ENCODE results near the gene TNNT1. TPM values are rescaled to one million over a fixed set of nuclear protein-coding genes. Genes with fewer than 3 reads are reported as not detected.
"Not testable (repeated sequence)": the region's sequence is repeated elsewhere in the genome, so short reads cannot be mapped to it uniquely, and the experiment has no call there.

Gene TNNT1
- total RNA-seq, 2 donors from 2014 or later, result 0.49 to 1.3 TPM

- Mint-ChIP-seq H3K4me1 (ENCODE audit: low read depth) (peaks cover 55% of the 10 kb centered on the region), H3K36me3 (ENCODE audit: insufficient read depth in 2 of 2) (peaks cover 9 to 10% of the 10 kb centered on the region in 2 donors), H3K9me3 (no peaks in the 10 kb centered on the region), H3K4me3 (peak within 1 kb of the TSS; percentile 97 to 100), H3K27me3 (ENCODE audit: low read depth) (no peaks in the 10 kb centered on the region), H3K27ac (peak within 1 kb of the TSS; percentile 97)
- ATAC-seq (replicated peaks in 1 of 2), result peak; percentile 37 to 39
- no peak for DNase-seq
These were observed 31.9 kb downstream of the TNNT1 start, which contains the start of gene PPP1R12C for GRCh38 chr19:55116859-55117662. TSS of gene PPP1R12C (minus strand) at chr19:55117637. CDS start at chr19:55117543, 94 bp downstream.

DNA sequence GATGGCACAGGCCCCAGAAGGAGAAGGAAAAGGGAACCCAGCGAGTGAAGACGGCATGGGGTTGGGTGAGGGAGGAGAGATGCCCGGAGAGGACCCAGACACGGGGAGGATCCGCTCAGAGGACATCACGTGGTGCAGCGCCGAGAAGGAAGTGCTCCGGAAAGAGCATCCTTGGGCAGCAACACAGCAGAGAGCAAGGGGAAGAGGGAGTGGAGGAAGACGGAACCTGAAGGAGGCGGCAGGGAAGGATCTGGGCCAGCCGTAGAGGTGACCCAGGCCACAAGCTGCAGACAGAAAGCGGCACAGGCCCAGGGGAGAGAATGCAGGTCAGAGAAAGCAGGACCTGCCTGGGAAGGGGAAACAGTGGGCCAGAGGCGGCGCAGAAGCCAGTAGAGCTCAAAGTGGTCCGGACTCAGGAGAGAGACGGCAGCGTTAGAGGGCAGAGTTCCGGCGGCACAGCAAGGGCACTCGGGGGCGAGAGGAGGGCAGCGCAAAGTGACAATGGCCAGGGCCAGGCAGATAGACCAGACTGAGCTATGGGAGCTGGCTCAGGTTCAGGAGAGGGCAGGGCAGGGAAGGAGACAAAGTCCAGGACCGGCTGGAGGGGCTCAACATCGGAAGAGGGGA lies 32.7 kb downstream of the TNNT1 start:
- ATAC-seq (replicated peaks in 1 of 2), result peak; percentile 31 to 59
- no peaks in the 10 kb centered on the region for H3K9me3 Mint-ChIP-seq
- DNase-seq, result peak; percentile 56 to 62
- H3K36me3 Mint-ChIP-seq (ENCODE audit: insufficient read depth in 2 of 2), result peaks cover 9 to 10% of the 10 kb centered on the region in 2 donors
- no peaks in the 10 kb centered on the region for H3K27me3 Mint-ChIP-seq (ENCODE audit: low read depth)
- peak overlapping the region; percentile 89 to 100 for H3K4me3 Mint-ChIP-seq
- H3K4me1 Mint-ChIP-seq (ENCODE audit: low read depth), result peaks cover 55% of the 10 kb centered on the region
- peak overlapping the region; percentile 49 for H3K27ac Mint-ChIP-seq

GRCh38 chr19:55115446-55116065 lies 33.5 kb downstream of the TNNT1 start:
- ATAC-seq (replicated peaks in 1 of 2) (no peak), DNase-seq (no peak)
- peak overlapping the region; percentile 49 for H3K27ac Mint-ChIP-seq
- peaks cover 10 to 11% of the 10 kb centered on the region in 2 donors for H3K36me3 Mint-ChIP-seq (ENCODE audit: insufficient read depth in 2 of 2)
- no peaks in the 10 kb centered on the region for H3K27me3 Mint-ChIP-seq (ENCODE audit: low read depth)
- peaks cover 51% of the 10 kb centered on the region for H3K4me1 Mint-ChIP-seq (ENCODE audit: low read depth)
- H3K9me3 Mint-ChIP-seq, result no peaks in the 10 kb centered on the region
- peak overlapping the region; percentile 89 to 100 for H3K4me3 Mint-ChIP-seq

- Mint-ChIP-seq H3K4me3 (peak overlapping the region; percentile 89 to 100), H3K4me1 (ENCODE audit: low read depth) (peaks cover 42% of the 10 kb centered on the region), H3K36me3 (ENCODE audit: insufficient read depth in 2 of 2) (peaks cover 10 to 11% of the 10 kb centered on the region in 2 donors), H3K27me3 (ENCODE audit: low read depth) (no peaks in the 10 kb centered on the region), H3K9me3 (no peaks in the 10 kb centered on the region), H3K27ac (peak overlapping the region; percentile 26)
- ATAC-seq (replicated peaks in 1 of 2) (no peak), DNase-seq (no peak)
These were observed 34.4 kb downstream of the TNNT1 start for GRCh38 chr19:55114566-55115145.

DNA sequence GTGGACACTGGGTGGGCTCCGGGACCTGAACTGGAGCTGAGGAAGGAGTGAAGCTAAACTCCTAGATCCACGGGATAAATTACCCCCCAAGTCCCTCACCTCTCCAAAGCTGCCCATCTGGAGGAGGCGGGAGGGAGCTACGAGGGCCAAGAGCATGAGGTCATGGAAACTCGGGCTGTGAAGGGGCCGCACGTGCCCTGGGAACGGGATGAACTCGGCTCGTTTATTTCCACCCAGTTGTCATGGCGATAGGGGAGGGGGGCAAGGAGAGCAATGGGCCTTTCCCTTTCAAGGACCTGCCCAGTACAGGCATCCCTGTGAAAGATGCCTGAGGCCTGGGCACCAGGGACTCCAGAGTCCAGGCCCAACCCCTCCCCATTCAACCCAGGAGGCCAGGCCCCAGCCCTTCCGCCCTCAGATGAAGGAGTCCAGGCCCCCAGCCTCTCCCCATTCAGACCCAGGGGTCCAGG lies 35.4 kb downstream of the TNNT1 start:
- Mint-ChIP-seq H3K4me3 (no peak overlapping the region), H3K36me3 (ENCODE audit: insufficient read depth in 2 of 2) (peaks cover 10 to 11% of the 10 kb centered on the region in 2 donors), H3K27me3 (ENCODE audit: low read depth) (no peaks in the 10 kb centered on the region), H3K9me3 (no peaks in the 10 kb centered on the region), H3K4me1 (ENCODE audit: low read depth) (peaks cover 32% of the 10 kb centered on the region), H3K27ac (no peak overlapping the region)
- no peak for ATAC-seq (replicated peaks in 1 of 2)
- DNase-seq, result no peak

GRCh38 chr19:55112777-55113569 lies 36.0 kb downstream of the TNNT1 start:
- Mint-ChIP-seq H3K9me3 (no peaks in the 10 kb centered on the region), H3K27ac (no peak overlapping the region), H3K4me3 (no peak overlapping the region), H3K4me1 (ENCODE audit: low read depth) (peaks cover 26% of the 10 kb centered on the region), H3K36me3 (ENCODE audit: insufficient read depth in 2 of 2) (peaks cover 10 to 14% of the 10 kb centered on the region in 2 donors), H3K27me3 (ENCODE audit: low read depth) (no peaks in the 10 kb centered on the region)
- no peak for ATAC-seq (replicated peaks in 1 of 2)
- DNase-seq, result no peak

DNA sequence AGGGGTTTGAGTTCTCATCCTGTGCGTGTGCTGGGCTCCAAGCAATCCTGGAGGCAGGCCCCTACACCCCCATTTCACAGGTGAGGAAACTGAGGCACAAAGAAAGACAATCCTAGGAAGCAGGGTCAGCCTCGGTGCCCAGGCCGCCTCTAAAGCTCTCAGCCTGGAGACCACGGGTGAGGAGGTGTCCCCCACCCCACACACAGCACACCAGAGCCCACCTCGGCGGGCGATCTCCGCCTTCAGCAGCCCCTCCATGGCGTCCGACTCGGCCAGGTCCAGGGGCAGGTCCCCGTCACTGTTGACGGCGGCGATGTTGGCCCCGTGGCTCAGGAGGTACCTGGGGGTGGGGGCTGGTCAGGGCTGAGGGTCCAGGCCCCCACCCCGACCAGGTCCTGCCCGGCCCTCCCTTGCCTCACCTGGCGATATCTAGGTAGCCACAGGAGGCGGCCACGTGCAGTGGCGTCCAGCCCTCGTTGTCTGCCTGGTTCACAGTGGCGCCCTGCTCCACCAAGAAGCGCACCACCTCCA lies 36.7 kb downstream of the TNNT1 start:
- Mint-ChIP-seq H3K4me3 (no peak overlapping the region), H3K27me3 (ENCODE audit: low read depth) (no peaks in the 10 kb centered on the region), H3K9me3 (no peaks in the 10 kb centered on the region), H3K27ac (no peak overlapping the region), H3K4me1 (ENCODE audit: low read depth) (peaks cover 21% of the 10 kb centered on the region), H3K36me3 (ENCODE audit: insufficient read depth in 2 of 2) (peaks cover 6 to 14% of the 10 kb centered on the region in 2 donors)
- DNase-seq, result no peak
- ATAC-seq (replicated peaks in 1 of 2), result no peak

DNA sequence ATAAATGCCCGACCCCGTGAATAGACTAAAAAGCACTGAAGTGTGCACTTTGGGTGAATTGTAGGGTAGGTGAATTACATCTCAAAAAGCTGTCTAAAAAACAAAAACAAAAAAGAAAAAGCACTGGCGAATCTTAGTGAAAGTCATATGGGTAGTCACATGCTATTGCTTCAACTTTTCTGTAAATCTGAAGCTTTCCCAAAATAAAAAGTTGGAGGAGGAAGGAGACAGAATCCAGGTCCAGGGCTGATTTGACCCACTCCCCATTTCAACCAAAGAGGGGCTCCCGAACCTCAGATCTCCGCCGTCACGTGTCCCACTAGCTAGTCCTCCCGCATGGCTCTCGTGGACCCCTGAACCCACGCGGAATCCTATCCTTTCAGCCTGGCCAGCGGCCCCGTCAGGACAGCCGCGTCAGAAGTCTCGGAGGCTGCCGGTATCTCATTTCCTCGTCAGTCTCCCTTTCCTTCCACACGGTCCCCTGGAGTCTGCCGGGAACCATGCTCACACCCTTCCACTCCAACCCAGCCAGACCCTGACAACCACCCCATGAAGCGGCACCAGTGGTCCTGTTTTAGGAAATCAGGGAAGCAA lies 37.7 kb downstream of the TNNT1 start:
- Mint-ChIP-seq H3K9me3 (no peaks in the 10 kb centered on the region), H3K27me3 (ENCODE audit: low read depth) (no peaks in the 10 kb centered on the region), H3K4me3 (no peak overlapping the region), H3K4me1 (ENCODE audit: low read depth) (peaks cover 19% of the 10 kb centered on the region), H3K36me3 (ENCODE audit: insufficient read depth in 2 of 2) (peaks cover 4 to 9% of the 10 kb centered on the region in 2 donors), H3K27ac (no peak overlapping the region)
- DNase-seq (no peak), ATAC-seq (replicated peaks in 1 of 2) (no peak)

- Mint-ChIP-seq H3K9me3 (no peaks in the 10 kb centered on the region), H3K4me1 (ENCODE audit: low read depth) (peaks cover 2% of the 10 kb centered on the region), H3K4me3 (no peak overlapping the region), H3K36me3 (ENCODE audit: insufficient read depth in 2 of 2) (peaks cover 2 to 7% of the 10 kb centered on the region in 2 donors), H3K27me3 (ENCODE audit: low read depth) (no peaks in the 10 kb centered on the region), H3K27ac (peak overlapping the region; percentile 31)
- ATAC-seq (replicated peaks in 1 of 2) (no peak), DNase-seq (no peak)
These were observed 39.3 kb downstream of the TNNT1 start for GRCh38 chr19:55109527-55110291.

DNA sequence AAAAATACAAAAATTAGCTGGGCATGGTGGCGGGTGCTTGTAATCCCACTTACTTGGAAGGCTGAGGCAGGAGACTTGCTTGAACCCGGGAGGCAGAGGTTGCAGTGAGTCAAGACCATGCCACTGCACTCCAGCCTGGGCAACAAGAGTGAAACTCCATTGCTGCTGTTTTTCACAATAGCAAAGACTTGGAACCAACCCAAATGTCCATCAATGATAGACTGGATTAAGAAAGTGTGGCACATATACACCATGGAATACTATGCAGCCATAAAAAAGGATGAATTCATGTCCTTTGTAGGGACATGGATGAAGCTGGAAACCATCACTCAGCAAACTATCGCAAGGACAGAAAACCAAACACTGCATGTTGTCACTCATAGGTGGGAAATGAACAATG lies 41.8 kb downstream of the TNNT1 start:
- ATAC-seq (replicated peaks in 1 of 2); H3K27me3 Mint-ChIP-seq (ENCODE audit: low read depth); H3K4me3 Mint-ChIP-seq; H3K27ac Mint-ChIP-seq; DNase-seq; H3K4me1 Mint-ChIP-seq (ENCODE audit: low read depth); H3K9me3 Mint-ChIP-seq: not testable (repeated sequence)
- H3K36me3 Mint-ChIP-seq (ENCODE audit: insufficient read depth in 2 of 2), result peaks cover 7 to 16% of the 10 kb centered on the region in 2 donors

- no peak overlapping the region for H3K4me3 Mint-ChIP-seq
- ATAC-seq (replicated peaks in 1 of 2) (no peak), DNase-seq (no peak)
- H3K36me3 Mint-ChIP-seq (ENCODE audit: insufficient read depth in 2 of 2), result peaks cover 7 to 18% of the 10 kb centered on the region in 2 donors
- no peak overlapping the region for H3K27ac Mint-ChIP-seq
- no peaks in the 10 kb centered on the region for H3K4me1 Mint-ChIP-seq (ENCODE audit: low read depth)
- H3K27me3 Mint-ChIP-seq (ENCODE audit: low read depth), result no peaks in the 10 kb centered on the region
- no peaks in the 10 kb centered on the region for H3K9me3 Mint-ChIP-seq
These were observed 42.4 kb downstream of the TNNT1 start for GRCh38 chr19:55106591-55106990.
